GM12874 (cell line): ENCODE measurements around the gene CMTM3.

Experiments used
- CTCF ChIP-seq: IDR thresholded peaks from 2 replicates; pipeline ENCODE4 v1.5.1; 2011; ENCODE audit warnings: low read depth, mild to moderate bottlenecking, control low read depth, low read length, moderate library complexity; ENCODE audit not compliant: insufficient read depth

Gene CMTM3

GRCh38 chr16:66596986-66597848 lies 7.3 kb upstream of the CMTM3 start:
- no peak for TF ChIP-seq CTCF

GRCh38 chr16:66598111-66598510 lies 6.4 kb upstream of the CMTM3 start:
- TF ChIP-seq CTCF, result no peak

GRCh38 chr16:66599726-66600125 lies 4.8 kb upstream of the CMTM3 start:
- no peak for TF ChIP-seq CTCF

- no peak for TF ChIP-seq CTCF
These were observed 4.0 kb upstream of the CMTM3 start for GRCh38 chr16:66600477-66600876.

GRCh38 chr16:66601471-66601870 lies 3.0 kb upstream of the CMTM3 start:
- TF ChIP-seq CTCF, result no peak

- TF ChIP-seq CTCF, result no peak
These were observed 748 bp upstream of the CMTM3 start for GRCh38 chr16:66603537-66604375.

- no peak for TF ChIP-seq CTCF
These were observed 874 bp downstream of the CMTM3 start for GRCh38 chr16:66605177-66605978.
